Measurements from ENCODE around the gene HBG1. TPM values are rescaled to one million over a fixed set of nuclear protein-coding genes. Genes with fewer than 3 reads are reported as not detected.
A peak's percentile ranks its signal among the peaks of the same experiment; 100 is the strongest.

HBG1 gene
- total RNA-seq, 2 donors from 2014 or later, result not detected

DNA sequence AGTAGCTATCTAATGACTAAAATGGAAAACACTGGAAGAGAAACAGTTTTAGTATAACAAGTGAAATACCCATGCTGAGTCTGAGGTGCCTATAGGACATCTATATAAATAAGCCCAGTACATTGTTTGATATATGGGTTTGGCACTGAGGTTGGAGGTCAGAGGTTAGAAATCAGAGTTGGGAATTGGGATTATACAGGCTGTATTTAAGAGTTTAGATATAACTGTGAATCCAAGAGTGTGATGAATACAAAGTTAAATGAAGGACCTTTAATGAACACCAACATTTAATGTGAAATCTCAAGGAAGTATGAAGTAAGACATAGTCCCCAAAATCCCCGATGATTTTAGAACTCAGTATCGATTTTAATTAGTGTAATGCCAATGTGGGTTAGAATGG lies 12.2 kb downstream of the HBG1 start:
- no peak overlapping the region for H3K4me3 Mint-ChIP-seq
- H3K36me3 Mint-ChIP-seq (ENCODE audit: insufficient read depth in 2 of 2), result no peaks in the 10 kb centered on the region
- peaks cover 6% of the 10 kb centered on the region for H3K27me3 Mint-ChIP-seq (ENCODE audit: low read depth)
- ATAC-seq (replicated peaks in 1 of 2) (no peak), DNase-seq (no peak)
- peaks cover 6% of the 10 kb centered on the region for H3K4me1 Mint-ChIP-seq (ENCODE audit: low read depth)
- H3K27ac Mint-ChIP-seq, result peak overlapping the region; percentile 12
- H3K9me3 Mint-ChIP-seq, result no peaks in the 10 kb centered on the region

- peaks cover 6% of the 10 kb centered on the region for H3K27me3 Mint-ChIP-seq (ENCODE audit: low read depth)
- no peak overlapping the region for H3K27ac Mint-ChIP-seq
- no peak overlapping the region for H3K4me3 Mint-ChIP-seq
- H3K36me3 Mint-ChIP-seq (ENCODE audit: insufficient read depth in 2 of 2), result no peaks in the 10 kb centered on the region
- no peak for ATAC-seq (replicated peaks in 1 of 2)
- no peaks in the 10 kb centered on the region for H3K9me3 Mint-ChIP-seq
- H3K4me1 Mint-ChIP-seq (ENCODE audit: low read depth), result peaks cover 6% of the 10 kb centered on the region
- DNase-seq, result no peak
These were observed 14.1 kb downstream of the HBG1 start for GRCh38 chr11:5235364-5236095.

DNA sequence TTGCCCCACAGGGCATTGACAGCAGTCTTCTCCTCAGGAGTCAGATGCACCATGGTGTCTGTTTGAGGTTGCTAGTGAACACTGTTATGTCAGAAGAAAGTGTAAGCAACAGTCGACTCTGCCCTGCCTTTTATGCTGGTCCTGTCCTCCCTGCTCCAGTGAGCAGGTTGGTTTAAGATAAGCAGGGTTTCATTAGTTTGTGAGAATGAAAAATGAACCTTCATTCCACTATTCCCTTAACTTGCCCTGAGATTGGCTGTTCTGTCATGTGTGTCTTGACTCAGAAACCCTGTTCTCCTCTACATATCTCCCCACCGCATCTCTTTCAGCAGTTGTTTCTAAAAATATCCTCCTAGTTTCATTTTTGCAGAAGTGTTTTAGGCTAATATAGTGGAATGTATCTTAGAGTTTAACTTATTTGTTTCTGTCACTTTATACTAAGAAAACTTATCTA lies 15.2 kb downstream of the HBG1 start, which contains the start of gene HBD:
TSS of gene HBD (minus strand) at position 103 of the 454 bp plus-strand sequence. CDS start at position 53, 50 bp downstream.
- ATAC-seq (replicated peaks in 1 of 2) (no peak), DNase-seq (no peak)
- Mint-ChIP-seq H3K9me3 (no peaks in the 10 kb centered on the region), H3K4me1 (ENCODE audit: low read depth) (peaks cover 6% of the 10 kb centered on the region), H3K27me3 (ENCODE audit: low read depth) (peaks cover 6% of the 10 kb centered on the region), H3K36me3 (ENCODE audit: insufficient read depth in 2 of 2) (no peaks in the 10 kb centered on the region), H3K4me3 (no peak within 1 kb of the TSS), H3K27ac (no peak within 1 kb of the TSS)

- no peaks in the 10 kb centered on the region for H3K9me3 Mint-ChIP-seq
- no peaks in the 10 kb centered on the region for H3K27me3 Mint-ChIP-seq (ENCODE audit: low read depth)
- no peak overlapping the region for H3K27ac Mint-ChIP-seq
- no peak overlapping the region for H3K4me3 Mint-ChIP-seq
- ATAC-seq (replicated peaks in 1 of 2) (no peak), DNase-seq (no peak)
- H3K4me1 Mint-ChIP-seq (ENCODE audit: low read depth), result peaks cover 6% of the 10 kb centered on the region
- H3K36me3 Mint-ChIP-seq (ENCODE audit: insufficient read depth in 2 of 2), result no peaks in the 10 kb centered on the region
These were observed 16.4 kb downstream of the HBG1 start for GRCh38 chr11:5233307-5233706.

- Mint-ChIP-seq H3K36me3 (ENCODE audit: insufficient read depth in 2 of 2) (no peaks in the 10 kb centered on the region), H3K9me3 (no peaks in the 10 kb centered on the region), H3K27ac (no peak overlapping the region), H3K4me3 (no peak overlapping the region), H3K27me3 (ENCODE audit: low read depth) (no peaks in the 10 kb centered on the region), H3K4me1 (ENCODE audit: low read depth) (peaks cover 6% of the 10 kb centered on the region)
- DNase-seq (no peak), ATAC-seq (replicated peaks in 1 of 2) (no peak)
These were observed 16.8 kb downstream of the HBG1 start for GRCh38 chr11:5232821-5233220.

DNA sequence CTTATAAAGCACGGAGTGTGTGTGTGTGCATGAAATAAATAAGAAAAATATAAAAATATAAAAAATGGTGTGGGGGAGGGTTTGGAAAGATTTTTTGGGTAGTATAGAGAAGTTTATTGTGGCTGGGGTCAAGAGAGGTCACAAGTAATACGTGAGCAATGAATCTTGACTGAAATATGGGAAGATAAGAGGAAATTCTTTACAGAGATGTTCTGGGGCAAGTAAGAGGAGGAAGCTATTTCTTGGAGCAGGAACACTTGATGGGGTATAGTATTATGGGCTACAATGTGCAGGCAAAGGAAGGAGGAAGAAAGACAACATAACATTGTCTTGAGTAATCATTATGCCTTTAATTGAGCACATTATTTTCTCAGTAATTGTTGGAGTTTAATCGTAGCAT lies 17.5 kb downstream of the HBG1 start:
- no peaks in the 10 kb centered on the region for H3K27me3 Mint-ChIP-seq (ENCODE audit: low read depth)
- no peak overlapping the region for H3K4me3 Mint-ChIP-seq
- DNase-seq (no peak), ATAC-seq (replicated peaks in 1 of 2) (no peak)
- H3K9me3 Mint-ChIP-seq, result no peaks in the 10 kb centered on the region
- H3K4me1 Mint-ChIP-seq (ENCODE audit: low read depth), result peaks cover 6% of the 10 kb centered on the region
- H3K27ac Mint-ChIP-seq, result no peak overlapping the region
- no peaks in the 10 kb centered on the region for H3K36me3 Mint-ChIP-seq (ENCODE audit: insufficient read depth in 2 of 2)

- Mint-ChIP-seq H3K4me3 (no peak overlapping the region), H3K27me3 (ENCODE audit: low read depth) (no peaks in the 10 kb centered on the region), H3K9me3 (no peaks in the 10 kb centered on the region), H3K27ac (no peak overlapping the region), H3K4me1 (ENCODE audit: low read depth) (peaks cover 6% of the 10 kb centered on the region), H3K36me3 (ENCODE audit: insufficient read depth in 2 of 2) (no peaks in the 10 kb centered on the region)
- ATAC-seq (replicated peaks in 1 of 2) (no peak), DNase-seq (no peak)
These were observed 18.5 kb downstream of the HBG1 start for GRCh38 chr11:5231111-5231510.

DNA sequence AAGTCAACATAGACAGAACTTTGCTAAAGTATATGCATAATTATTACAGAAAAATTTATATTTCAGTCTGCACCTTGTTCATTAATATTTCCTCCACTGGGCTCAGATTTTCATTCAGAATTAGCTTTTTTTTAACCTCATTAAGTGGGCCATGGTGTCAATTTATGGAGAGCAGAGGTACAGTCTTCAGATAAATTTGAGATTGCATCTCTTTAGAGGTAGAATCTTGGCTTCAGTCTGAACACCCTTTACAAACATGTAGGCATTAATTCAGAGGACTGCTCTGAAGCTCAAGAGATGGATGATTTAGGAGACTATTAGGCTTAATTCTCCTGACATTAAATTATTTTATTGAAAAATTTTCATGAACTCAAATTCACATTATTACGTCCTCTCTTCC lies 19.4 kb downstream of the HBG1 start:
- H3K4me1 Mint-ChIP-seq (ENCODE audit: low read depth), result peaks cover 6% of the 10 kb centered on the region
- no peaks in the 10 kb centered on the region for H3K9me3 Mint-ChIP-seq
- DNase-seq, result no peak
- H3K36me3 Mint-ChIP-seq (ENCODE audit: insufficient read depth in 2 of 2), result no peaks in the 10 kb centered on the region
- H3K27me3 Mint-ChIP-seq (ENCODE audit: low read depth), result no peaks in the 10 kb centered on the region
- no peak overlapping the region for H3K4me3 Mint-ChIP-seq
- no peak for ATAC-seq (replicated peaks in 1 of 2)
- H3K27ac Mint-ChIP-seq, result no peak overlapping the region

DNA sequence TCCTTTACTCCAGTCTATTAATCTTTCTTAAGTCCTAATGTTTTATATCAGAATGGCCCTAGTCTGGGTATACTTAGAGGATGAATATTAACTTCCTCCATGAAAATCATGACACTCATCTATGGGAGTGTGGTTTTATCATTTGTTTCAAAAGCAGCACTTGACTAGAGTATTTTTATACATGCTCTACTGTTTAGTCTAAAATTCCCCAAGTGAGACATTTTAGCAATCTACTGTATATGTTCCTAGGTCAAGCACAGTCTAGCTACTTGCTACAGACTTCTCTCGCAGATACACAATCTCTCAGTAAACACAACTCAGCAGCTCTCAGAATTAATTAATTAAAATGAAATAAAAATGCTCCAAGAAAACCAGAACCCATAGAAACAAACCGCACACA lies 19.9 kb downstream of the HBG1 start:
- no peaks in the 10 kb centered on the region for H3K36me3 Mint-ChIP-seq (ENCODE audit: insufficient read depth in 2 of 2)
- peaks cover 6% of the 10 kb centered on the region for H3K4me1 Mint-ChIP-seq (ENCODE audit: low read depth)
- H3K27ac Mint-ChIP-seq, result no peak overlapping the region
- ATAC-seq (replicated peaks in 1 of 2) (no peak), DNase-seq (no peak)
- H3K4me3 Mint-ChIP-seq, result no peak overlapping the region
- H3K27me3 Mint-ChIP-seq (ENCODE audit: low read depth), result no peaks in the 10 kb centered on the region
- H3K9me3 Mint-ChIP-seq, result no peaks in the 10 kb centered on the region

DNA sequence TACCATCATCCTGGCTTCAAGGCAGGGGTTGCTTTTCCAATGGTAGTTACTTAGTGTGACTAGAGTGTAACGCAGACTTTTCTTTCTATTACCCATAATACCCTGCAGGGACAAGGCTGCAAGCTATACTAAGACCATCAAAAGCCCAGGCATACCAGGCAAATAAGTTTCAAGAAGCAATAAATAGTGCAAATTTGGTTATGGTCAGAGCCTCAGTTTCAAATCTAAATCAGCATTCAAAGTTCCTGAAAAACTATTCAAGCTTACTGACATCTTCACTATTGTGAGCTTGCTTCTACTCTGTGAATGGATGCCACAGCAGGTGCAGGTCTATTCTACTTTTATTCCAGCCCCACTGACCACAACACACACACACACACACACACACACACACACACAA lies 20.3 kb downstream of the HBG1 start:
- peaks cover 2% of the 10 kb centered on the region for H3K4me1 Mint-ChIP-seq (ENCODE audit: low read depth)
- H3K9me3 Mint-ChIP-seq, result no peaks in the 10 kb centered on the region
- no peaks in the 10 kb centered on the region for H3K27me3 Mint-ChIP-seq (ENCODE audit: low read depth)
- H3K27ac Mint-ChIP-seq, result no peak overlapping the region
- ATAC-seq (replicated peaks in 1 of 2) (no peak), DNase-seq (no peak)
- no peak overlapping the region for H3K4me3 Mint-ChIP-seq
- no peaks in the 10 kb centered on the region for H3K36me3 Mint-ChIP-seq (ENCODE audit: insufficient read depth in 2 of 2)

GRCh38 chr11:5228124-5228523 lies 21.5 kb downstream of the HBG1 start:
- Mint-ChIP-seq H3K27ac (no peak overlapping the region), H3K27me3 (ENCODE audit: low read depth) (no peaks in the 10 kb centered on the region), H3K4me3 (no peak overlapping the region), H3K4me1 (ENCODE audit: low read depth) (no peaks in the 10 kb centered on the region), H3K36me3 (ENCODE audit: insufficient read depth in 2 of 2) (no peaks in the 10 kb centered on the region), H3K9me3 (no peaks in the 10 kb centered on the region)
- no peak for DNase-seq
- ATAC-seq (replicated peaks in 1 of 2), result no peak

- no peak overlapping the region for H3K4me3 Mint-ChIP-seq
- H3K9me3 Mint-ChIP-seq, result no peaks in the 10 kb centered on the region
- no peaks in the 10 kb centered on the region for H3K36me3 Mint-ChIP-seq (ENCODE audit: insufficient read depth in 2 of 2)
- DNase-seq (no peak), ATAC-seq (replicated peaks in 1 of 2) (no peak)
- H3K4me1 Mint-ChIP-seq (ENCODE audit: low read depth), result no peaks in the 10 kb centered on the region
- H3K27ac Mint-ChIP-seq, result no peak overlapping the region
- no peaks in the 10 kb centered on the region for H3K27me3 Mint-ChIP-seq (ENCODE audit: low read depth)
These were observed 22.0 kb downstream of the HBG1 start for GRCh38 chr11:5227681-5228080.

GRCh38 chr11:5226732-5227310 lies 22.8 kb downstream of the HBG1 start, which contains the start of gene HBB:
Gene HBB (minus strand): TSS chr11:5227071. CDS start chr11:5227021, 50 bp downstream.
- no peak within 1 kb of the TSS for H3K4me3 Mint-ChIP-seq
- DNase-seq (no peak), ATAC-seq (replicated peaks in 1 of 2) (no peak)
- H3K4me1 Mint-ChIP-seq (ENCODE audit: low read depth), result no peaks in the 10 kb centered on the region
- H3K9me3 Mint-ChIP-seq, result no peaks in the 10 kb centered on the region
- H3K27me3 Mint-ChIP-seq (ENCODE audit: low read depth), result no peaks in the 10 kb centered on the region
- H3K27ac Mint-ChIP-seq, result no peak within 1 kb of the TSS
- H3K36me3 Mint-ChIP-seq (ENCODE audit: insufficient read depth in 2 of 2), result no peaks in the 10 kb centered on the region

DNA sequence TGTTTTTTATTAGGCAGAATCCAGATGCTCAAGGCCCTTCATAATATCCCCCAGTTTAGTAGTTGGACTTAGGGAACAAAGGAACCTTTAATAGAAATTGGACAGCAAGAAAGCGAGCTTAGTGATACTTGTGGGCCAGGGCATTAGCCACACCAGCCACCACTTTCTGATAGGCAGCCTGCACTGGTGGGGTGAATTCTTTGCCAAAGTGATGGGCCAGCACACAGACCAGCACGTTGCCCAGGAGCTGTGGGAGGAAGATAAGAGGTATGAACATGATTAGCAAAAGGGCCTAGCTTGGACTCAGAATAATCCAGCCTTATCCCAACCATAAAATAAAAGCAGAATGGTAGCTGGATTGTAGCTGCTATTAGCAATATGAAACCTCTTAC lies 24.2 kb downstream of the HBG1 start:
- no peak for ATAC-seq (replicated peaks in 1 of 2)
- no peaks in the 10 kb centered on the region for H3K4me1 Mint-ChIP-seq (ENCODE audit: low read depth)
- no peak overlapping the region for H3K4me3 Mint-ChIP-seq
- no peaks in the 10 kb centered on the region for H3K36me3 Mint-ChIP-seq (ENCODE audit: insufficient read depth in 2 of 2)
- no peak for DNase-seq
- no peak overlapping the region for H3K27ac Mint-ChIP-seq
- no peaks in the 10 kb centered on the region for H3K27me3 Mint-ChIP-seq (ENCODE audit: low read depth)
- H3K9me3 Mint-ChIP-seq, result no peaks in the 10 kb centered on the region
